Fibroblast of skin of left biceps (primary cell): Measurements from ENCODE around the gene CBX2.
"Not testable (repeated sequence)": the region's sequence is repeated elsewhere in the genome, so short reads cannot be mapped to it uniquely, and the experiment has no call there.

ENCODE experiments used
- DNase-seq, 2 experiments: peaks; one replicate each; pipeline ENCODE4 v3.0.0-alpha.2; 2013; ENCODE audit warnings: low read depth in 2 of 2

The CBX2 gene

DNA sequence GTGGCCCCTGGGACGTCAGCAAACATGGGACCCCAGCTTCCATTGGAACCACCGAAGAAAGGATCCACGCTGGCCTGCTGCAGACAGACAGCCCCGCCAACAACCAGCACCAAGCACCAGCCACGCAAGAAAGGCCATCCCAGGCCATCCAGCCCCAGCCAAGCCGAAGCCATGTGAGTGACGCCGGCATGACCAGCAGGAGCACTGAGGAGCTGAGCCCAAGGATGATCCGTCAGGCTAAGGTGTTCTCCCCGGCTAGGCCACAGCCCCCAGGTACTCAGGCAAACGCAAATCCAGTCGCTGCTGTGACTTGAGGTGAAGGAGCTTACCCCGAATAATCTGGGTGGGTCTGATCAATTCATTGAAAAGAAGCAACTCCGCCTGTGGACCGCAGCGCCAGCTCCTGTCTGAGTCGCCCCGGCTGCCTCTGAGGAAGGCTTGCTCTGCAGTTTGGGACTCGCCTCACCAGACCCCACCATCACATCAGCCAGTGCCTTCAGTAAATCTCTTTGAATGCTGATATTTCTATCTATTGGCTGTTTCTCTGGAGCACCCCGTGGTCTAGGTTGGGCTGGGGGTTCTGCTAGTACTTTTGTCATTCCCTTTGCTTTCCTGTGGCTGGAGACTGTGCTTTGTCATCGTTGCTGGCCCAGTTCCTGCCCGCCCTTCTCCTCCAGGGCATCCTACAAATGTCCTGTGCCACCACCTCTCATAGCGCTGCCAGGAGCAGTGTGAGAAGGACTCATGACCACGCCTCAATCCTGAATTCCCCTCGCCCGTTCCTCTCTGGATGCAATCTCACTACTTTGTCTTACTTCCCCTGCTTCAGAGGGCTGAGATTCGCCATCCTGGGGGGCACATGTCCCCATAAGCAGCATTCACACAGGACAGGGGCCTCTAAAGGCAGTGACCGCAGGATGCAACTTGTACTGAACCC is 8.1 kb upstream of the CBX2 start:
- DNase-seq: no peak

DNA sequence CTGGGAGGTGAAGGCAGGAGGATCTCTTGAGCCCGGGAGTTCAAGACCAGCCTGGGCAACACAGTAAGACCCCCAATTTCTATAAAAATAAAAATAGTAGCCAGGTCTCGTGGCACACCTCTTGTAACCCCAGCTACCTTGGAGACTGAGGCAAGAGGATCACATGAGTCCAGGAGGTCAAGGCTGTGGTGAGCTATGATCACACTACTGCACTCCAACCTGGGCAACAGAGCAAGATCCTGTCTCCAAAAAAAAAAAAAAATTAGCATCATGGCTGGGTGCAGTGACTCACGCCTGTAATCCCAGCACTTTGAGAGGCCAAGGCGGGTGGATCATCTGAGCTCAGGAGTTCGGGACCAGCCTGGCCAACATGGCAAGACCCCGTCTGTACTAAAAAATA is 6.7 kb upstream of the CBX2 start:
- DNase-seq: no peak

DNA sequence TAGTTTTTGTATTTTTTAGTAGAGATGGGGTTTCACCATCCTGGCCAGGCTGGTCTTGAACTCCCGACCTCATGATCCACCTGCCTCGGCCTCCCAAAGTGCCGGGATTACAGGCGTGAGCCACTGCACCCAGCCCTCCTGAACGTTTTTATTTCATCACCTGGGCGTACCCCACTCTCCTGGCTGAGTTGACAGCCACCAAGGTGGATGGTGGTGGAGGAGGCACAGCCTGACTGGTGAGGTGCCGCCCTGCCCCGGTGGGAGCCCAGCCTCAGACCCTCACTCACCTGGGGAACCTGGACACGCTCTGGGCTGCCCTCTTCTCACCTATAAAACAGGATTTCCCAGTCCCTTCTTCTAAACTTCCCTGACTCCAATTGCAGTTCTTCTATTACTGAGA is 5.2 kb upstream of the CBX2 start:
- DNase-seq: not testable (repeated sequence)

DNA sequence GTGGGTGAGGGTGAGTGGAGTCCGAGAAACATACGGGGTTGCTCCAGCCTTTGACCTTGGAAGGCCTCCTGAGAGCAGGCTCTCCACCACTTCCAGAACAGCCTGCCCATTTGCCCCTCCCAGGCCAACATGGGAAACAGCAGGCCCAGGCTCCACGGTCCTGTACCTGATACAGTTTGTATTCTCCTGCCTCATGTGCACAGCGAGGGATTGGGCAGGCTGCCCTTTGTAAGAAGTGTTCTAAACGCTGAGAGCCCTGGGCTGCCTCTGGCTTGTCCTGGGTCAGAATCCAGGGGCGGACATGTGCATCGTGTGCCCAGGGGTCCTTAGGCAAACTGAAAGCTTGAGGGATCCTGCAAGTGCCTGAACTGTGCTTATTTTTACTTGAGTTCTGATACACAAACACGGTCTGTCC is 3.4 kb upstream of the CBX2 start:
- DNase-seq: no peak

DNA sequence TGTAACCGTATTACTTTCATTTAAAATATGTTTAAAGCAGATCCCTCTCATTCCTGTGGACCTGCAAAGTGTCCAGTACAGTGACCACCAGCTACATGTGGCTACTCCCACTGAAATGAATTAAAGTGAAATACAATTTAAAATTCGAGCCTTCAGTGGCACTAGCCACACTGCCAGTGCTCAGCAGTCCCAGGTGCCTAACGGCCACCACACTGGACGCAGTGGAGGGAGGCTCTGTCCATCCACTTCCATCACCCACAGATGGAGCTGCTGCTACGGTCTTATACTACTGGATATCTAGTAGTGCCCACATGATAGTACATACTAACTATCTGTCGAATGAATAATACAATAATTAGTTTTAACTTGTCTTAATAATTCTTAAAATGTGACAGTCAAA is 2.3 kb upstream of the CBX2 start:
- DNase-seq: no peak

DNA sequence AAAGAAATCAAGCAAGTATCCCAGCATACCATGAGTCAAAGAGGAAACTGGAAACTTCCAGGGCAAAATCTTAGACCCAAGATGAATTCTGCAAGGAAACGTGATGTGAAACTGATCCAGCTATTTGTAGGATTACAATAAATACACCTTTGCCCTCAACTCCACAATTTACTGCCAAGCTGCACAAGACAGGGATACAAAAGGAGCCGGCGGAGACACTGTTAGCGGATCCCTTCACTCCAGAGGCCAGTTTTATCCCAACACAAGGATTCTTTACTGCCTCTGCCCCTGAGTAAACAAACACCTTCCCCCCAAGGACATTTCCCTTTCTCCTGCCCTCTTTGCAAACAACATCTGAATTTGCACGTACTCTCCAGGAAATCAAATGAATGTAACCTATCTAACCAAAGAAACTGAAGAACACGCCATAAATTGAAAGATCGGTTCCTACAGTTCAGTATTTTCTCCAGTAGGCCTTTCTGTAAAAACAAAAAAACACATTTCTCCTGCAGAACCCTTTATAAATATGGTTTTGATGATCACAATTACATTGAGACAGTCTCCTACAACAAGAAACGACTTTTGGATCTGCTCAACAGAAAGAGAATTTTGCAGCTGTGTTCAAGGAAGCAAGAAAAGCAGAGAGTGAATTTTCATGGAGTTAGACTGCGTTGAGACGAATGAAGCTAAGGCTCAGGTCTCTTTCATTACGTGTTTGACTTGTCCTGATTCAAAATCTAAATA is 1.4 kb upstream of the CBX2 start:
- no peak for DNase-seq

DNA sequence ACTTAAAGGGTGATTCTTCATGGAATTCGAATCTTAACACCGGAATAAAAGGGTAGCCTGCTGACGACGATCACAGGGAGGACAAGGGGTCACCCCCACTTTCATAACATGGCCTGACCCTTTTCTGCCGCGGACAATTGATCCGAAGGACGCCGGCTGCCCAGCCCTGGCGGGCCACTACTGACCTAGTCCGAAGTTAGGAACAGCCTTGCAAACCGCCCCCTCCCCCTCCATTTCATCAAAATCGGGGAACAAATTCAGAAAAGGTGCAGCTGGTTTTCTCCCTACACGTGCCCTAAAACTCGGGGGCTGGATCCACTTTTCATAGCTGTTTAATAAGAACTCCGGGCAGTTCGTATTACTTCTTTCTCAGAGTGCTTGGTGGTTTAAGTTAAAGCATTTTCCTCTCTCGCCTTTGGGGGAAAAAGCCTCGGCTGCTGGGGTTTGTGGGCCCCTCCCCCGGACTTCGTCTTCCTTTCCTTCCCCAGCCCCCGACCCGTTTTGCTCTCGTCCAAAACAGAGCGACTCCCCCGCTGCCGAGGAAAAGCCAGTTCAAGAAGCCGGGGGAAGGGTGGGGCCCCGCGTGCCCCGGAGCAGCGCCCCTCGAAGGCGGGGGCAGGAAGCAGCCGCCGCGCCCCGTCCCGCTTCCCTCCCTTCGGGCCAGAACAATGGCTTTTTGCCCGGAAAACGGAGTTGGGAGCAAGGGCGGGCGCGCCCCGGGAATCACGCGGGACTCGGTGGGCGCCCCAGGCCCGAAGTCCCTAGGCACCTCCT is 641 bp upstream of the CBX2 start:
- no peak for DNase-seq

DNA sequence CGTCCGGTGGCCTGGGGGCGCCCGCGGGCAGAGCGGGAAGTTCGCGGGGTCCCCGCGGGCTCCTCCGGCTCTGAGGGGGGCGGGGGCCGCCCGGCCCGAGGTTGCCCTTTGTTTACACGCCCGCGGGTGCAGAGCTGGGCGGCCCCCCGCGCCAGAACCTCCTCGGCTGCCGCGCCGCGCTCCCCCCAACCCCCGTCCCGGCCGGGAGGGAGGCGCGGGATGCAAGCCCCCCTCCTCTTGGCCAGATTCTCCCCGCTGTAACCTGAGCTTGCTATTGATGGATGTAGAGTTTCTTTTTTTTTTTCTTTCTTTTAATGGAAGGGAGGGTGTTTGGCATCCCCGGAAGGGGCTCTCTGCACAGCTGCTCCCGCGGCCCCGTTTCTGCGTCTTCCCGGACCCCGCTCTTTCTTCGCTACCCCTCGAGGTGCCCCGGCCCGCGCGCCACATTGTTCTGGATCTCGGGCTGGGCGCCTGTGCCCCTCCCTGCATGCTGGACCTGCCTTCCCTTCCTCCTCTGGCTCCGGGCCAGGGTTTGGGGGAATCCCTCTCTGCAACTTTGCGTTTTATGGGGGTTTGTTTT is 646 bp downstream of the CBX2 start:
- no peak for DNase-seq

DNA sequence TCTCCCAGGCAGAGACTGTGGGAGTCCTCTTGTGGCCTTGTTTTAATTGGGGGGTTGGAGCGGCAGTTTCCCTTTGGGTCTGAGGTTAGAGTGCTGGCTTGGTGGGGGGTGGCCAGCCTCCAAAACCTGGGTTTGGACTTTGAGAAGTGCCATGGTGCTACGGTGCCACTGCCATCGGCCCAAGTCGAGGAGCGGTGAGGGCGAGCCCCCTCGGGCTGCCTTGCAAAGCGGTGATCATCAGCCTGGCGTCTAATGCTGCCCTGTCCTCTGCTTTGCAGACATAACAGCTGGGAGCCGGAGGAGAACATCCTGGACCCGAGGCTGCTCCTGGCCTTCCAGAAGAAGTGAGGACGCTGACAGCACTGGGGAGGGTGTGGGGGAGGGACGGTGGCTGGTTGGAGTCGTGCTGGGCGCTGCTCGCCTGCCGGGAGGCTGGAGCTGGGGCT is 1.2 kb downstream of the CBX2 start:
- no peak for DNase-seq

DNA sequence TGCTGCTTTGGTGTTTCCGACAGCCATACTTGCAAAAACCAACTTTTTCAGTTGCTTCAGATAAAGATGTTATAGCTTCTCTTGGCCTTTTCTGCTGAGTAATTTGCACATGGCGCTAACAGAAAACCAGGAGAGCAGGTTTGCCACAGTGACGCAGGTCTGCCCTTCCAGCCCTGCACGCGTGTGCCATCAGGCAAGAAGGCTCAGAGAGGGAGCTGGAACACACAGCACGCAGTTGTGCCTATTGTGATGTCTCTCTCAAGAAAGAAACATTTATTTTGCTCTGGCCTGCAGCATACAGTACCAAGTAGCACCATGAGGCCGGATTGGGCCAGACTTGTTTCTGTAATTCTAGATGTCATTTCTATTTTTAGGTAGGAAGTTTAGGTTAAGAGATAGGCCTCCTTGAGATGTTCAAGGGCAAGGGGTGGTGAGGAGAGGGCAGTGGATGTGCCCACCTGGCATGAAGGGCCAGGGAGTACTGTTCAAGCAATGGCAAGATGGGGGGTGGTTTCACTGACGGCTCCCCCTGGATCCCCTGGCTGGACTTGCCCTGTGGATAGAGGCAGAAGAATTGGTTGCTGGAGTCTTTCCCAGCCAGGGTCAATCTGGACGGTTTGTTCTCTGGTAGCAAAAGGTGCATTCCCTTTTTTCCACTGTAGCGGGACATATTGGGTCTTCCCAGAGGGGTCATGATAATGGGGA is 1.9 kb downstream of the CBX2 start:
- no peak for DNase-seq

DNA sequence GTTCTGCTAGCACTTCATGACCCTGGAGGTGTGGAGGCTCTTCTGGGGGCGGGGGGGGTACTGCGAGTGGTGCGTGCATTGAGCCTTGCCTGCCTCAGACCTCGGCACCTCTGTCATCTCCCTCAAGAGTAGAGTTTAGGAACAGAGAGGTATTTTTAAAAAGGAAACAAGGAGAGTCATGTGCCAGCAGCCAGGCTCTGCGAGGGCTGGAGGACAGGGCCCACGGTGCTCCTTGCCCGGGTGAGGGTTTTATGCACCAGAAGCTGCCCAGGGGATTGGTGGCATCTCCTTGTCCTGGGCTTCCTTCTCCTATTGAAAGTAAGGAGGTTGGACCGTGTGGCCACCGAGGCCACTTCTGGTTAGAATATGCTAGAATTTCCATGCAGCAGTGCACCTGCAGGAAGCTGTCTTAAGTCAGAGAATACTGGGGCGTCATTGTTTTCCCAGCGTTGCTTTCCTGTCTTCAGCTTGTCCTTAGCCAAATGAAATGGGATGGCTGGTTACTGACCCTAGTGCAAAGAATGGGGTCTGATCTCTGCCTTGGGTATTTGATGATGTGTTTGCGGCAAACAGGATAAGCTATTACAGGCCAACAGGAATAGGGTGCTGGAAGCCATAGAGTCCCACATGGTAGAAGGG is 3.2 kb downstream of the CBX2 start:
- DNase-seq: no peak

DNA sequence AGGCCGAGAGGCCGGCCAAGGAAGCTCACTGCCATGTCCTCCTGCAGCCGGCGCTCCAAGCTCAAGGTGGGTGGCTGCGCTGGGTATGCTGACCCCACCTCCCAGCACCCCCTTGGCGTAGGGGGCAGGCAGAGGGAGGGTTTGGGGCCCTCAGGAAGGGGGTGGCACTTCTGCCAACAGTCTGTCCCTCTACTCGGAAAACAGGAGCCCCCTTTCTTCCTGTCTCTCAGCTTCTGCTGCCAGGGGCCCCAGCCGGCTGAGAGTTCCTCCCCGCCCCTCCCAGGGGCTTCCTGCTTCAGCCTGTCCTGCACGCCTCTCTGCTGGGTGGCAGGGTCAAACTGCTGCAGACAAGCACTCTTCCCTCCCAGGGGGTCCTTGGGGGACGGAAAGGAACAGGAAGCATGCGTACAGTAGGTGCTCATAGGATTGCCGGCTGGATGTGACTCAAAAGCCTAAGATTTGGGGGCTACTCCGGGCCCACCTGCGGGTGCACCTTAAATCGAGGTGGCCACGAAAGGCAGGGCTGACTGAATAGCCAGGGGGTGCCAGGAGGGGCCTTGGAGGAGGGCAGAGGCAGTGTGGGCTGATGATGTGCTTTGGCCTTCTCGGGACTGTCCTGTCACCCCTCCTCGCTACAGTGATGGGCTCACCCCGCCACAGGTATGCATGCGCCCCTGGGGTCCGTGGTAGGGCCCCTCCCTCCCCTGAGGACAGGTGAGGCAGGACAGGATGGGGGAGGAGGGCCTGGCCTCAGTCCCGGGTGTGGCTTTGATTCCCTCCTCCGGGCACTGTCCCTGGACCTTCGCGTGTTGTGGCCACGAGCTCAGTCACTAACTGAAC is 4.0 kb downstream of the CBX2 start:
- no peak for DNase-seq

DNA sequence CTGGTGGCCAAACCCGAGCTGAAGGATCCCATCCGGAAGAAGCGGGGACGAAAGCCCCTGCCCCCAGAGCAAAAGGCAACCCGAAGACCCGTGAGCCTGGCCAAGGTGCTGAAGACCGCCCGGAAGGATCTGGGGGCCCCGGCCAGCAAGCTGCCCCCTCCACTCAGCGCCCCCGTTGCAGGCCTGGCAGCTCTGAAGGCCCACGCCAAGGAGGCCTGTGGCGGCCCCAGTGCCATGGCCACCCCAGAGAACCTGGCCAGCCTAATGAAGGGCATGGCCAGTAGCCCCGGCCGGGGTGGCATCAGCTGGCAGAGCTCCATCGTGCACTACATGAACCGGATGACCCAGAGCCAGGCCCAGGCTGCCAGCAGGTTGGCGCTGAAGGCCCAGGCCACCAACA is 5.9 kb downstream of the CBX2 start:
- DNase-seq: no peak

DNA sequence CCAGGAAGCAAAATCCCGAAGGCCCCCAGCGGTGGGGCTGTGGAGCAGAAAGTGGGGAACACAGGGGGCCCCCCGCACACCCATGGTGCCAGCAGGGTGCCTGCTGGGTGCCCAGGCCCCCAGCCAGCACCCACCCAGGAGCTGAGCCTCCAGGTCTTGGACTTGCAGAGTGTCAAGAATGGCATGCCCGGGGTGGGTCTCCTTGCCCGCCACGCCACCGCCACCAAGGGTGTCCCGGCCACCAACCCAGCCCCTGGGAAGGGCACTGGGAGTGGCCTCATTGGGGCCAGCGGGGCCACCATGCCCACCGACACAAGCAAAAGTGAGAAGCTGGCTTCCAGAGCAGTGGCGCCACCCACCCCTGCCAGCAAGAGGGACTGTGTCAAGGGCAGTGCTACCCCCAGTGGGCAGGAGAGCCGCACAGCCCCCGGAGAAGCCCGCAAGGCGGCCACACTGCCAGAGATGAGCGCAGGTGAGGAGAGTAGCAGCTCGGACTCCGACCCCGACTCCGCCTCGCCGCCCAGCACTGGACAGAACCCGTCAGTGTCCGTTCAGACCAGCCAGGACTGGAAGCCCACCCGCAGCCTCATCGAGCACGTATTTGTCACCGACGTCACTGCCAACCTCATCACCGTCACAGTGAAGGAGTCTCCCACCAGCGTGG is 6.5 kb downstream of the CBX2 start:
- no peak for DNase-seq

DNA sequence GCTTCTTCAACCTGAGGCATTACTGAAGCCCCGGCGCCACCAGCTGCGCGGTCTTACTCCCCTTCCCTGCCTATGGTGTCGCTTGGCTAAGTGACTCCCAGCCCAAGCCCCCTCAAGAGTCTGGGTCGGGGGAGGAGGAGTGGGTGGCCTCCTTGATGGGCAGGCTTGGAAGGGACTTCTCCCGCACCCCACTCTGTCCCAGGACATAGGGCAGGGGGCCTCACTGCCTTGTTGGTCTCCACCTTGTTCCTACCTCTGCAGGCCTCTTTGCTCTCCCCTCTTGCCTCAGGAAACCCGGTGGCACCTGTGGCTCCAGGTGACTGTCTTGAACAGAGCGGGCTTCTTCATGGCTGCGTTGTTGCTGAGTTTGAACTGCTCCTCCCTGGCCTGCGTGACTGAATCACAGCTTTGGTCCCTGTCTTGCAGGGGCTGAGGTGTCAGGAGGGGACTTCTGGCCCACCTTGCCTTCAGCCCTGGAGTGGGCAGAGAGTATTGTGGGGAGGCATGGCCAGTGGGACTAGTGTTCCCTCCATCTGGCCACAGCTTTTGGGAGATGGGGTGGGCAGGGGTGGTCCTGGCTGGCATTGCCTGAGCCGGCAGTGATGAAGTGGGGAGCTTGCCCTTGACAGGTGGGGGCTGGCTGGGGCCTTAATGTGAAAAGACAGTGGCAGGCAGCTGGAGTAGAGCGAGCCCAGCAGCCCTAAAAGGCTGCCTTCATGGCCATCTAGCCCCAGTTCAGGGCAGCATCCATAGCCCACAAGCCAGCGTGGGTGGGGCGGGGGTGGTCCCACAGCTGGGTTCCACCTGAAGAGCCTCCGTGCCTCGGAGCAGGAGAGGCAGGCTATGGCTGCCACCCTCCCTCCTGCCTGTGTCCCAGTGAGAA is 7.3 kb downstream of the CBX2 start:
- no peak for DNase-seq

DNA sequence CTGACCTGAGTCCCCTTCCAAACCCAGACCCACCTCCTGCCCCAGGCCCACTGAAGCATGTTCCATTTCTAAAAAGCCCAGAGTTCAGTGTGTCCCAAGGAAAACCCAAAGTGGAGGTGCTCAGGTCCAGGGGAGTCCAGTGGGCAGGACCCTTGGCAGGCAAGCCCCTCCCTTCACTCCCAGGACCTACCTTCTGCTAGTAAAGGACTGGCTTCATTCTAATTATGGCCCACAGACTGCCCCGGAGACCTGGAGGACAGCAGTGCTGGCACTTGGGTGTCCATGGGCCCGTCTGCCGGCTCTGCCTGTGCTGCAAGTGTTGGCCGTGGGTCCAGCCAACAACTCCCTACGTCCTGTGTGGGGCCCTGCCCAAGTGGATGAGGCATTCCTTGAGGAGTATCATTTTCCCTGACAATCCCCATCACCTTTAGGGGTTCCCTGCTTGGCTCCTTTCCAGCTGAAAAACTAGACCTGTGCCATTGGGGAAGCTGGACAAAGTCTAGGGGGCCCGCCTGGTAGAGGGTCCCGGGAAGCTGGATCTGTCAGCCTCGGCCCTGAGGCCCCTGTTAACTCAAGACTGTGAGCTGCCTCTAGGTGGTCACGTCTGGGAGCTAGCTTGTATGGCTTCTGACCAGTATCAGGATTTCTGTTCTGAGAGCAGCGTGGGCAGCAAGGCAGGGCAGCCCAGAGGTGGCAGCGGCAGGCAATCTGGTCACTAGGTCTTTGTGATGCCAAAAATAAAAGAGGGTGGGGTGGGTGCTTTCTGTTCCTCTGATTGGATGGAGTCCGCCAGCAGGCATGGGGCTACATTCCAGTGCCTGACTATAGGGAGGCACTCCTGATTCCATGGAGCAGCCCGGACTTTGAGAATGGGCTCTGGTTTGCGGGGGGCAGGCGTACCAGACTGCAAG is 8.2 kb downstream of the CBX2 start:
- no peak for DNase-seq
